AG09319 (cell line): ENCODE results near the gene KCNIP3.
"Not testable (repeated sequence)": the region's sequence is repeated elsewhere in the genome, so short reads cannot be mapped to it uniquely, and the experiment has no call there.

ENCODE experiments used
- DNase-seq: peaks from one replicate; pipeline ENCODE4 v3.0.0-alpha.2; 2010; ENCODE audit warnings: low read depth; ENCODE audit errors: extremely low read depth
- TF ChIP-seq, protein P1 (sequence below): IDR thresholded peaks from 2 replicates; pipeline ENCODE4 v1.5.1; 2011; ENCODE audit warnings: low read depth, mild to moderate bottlenecking, inconsistent platforms, low read length, moderate library complexity

The KCNIP3 gene

DNA sequence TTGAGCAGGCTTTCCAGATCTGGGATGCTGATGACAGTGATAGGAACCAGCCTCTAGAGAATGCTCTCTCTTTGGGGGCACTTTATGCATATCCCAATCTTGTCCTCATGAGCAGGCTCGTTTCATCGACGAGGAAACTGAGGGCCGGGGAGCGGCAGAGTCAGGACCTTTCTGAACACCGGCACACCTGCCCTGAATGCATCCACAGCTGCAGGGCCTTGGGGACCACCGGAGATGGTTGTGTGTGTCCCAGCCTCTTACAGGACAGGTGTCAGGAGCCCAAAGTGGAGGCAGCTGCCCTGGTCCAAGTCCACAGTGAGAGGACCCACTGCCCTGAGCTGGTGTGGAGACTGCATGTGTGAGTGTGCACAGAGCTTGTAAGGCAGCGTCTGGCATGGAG is 57.8 kb downstream of the KCNIP3 start:
- TF ChIP-seq, protein P1, sequence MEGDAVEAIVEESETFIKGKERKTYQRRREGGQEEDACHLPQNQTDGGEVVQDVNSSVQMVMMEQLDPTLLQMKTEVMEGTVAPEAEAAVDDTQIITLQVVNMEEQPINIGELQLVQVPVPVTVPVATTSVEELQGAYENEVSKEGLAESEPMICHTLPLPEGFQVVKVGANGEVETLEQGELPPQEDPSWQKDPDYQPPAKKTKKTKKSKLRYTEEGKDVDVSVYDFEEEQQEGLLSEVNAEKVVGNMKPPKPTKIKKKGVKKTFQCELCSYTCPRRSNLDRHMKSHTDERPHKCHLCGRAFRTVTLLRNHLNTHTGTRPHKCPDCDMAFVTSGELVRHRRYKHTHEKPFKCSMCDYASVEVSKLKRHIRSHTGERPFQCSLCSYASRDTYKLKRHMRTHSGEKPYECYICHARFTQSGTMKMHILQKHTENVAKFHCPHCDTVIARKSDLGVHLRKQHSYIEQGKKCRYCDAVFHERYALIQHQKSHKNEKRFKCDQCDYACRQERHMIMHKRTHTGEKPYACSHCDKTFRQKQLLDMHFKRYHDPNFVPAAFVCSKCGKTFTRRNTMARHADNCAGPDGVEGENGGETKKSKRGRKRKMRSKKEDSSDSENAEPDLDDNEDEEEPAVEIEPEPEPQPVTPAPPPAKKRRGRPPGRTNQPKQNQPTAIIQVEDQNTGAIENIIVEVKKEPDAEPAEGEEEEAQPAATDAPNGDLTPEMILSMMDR = no peak

DNA sequence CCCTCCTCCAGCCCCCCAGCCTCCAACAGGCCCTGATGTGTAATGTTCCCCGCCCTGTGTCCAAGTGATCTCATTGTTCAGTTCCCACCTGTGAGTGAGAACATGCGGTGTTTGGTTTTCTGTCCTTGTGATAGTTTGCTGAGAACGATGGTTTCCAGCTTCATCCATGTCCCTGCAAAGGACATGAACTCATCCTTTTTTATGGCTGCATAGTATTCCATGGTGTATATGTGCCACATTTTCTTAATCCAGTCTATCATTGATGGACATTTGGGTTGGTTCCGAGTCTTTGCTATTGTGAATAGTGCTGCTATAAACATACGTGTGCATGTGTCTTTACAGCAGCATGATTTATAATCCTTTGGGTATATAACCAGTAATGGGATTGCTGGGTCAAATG is 58.3 kb downstream of the KCNIP3 start:
- DNase-seq = not testable (repeated sequence)

More for the DNA sequence above, 57.8 kb downstream of the KCNIP3 start:
- DNase-seq = no peak

DNA sequence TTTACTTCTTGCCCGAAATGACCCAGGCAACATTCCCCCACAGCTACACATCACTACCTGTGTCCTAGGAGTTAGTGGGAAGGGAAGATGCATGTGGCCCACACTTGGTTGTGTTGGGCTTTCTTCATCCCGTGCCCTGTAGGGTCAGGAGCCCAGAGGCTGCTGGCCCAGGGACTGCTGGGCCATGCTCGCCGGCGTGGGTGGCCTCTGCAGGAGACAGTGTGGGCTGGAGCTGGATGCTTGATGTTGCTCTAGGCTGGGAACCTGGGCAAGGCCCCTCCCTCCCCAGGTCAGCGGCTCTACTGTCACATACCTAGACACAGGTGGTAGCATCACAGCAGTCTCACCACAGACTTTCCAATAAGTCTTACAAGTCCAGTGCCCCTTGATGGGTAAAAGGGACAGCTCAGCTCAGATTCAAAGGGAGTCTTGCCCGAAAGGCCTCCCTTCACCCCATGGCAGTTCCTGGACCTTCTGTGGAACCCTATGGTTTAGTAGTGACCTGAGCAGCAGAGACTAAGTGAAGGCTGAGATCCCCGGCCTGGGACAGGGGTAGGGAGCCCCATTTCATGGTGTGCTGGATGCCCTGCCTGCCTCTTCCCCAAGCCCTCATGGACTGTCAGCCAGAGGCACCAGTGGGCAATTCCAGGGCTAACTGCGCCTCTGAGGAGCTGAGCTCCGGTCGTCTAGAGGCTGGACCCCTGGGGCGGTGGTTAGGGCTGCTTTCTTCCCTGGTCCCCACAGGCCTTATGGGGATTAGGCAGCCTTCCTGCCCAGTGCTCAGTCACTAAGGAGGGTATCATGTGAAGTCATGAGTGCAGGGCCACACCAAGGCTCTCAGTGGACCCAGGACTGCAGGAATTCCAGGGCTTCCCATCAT is 59.9 kb downstream of the KCNIP3 start:
- no peak for DNase-seq
- TF ChIP-seq, protein P1 = no peak

DNA sequence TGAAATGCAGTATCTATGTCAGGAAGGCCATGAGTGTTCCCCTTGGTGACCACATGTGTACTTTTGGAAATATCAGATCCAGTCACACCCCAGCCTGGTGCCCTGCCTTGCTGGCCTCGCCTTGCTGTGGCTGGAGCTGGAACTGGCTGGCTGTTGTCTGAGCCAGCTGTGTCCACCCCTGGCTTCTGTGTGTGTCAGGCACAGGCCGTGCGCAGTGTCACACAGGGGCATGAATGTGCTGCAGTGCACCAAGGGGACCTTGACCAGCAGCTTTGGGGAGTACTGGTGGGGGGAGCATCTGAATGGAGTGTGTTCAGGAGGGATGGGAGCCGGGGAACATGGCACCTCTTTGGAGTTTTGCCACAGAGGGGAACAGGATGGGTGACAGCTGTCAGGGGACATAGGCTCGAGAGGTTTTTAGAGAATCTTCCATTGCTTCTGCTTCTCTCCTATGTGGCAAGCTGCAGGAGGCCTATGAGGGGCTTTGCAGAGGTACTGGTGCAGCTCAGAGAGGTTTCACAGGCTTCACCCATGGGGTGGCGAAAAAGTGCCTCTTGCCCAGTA is 60.7 kb downstream of the KCNIP3 start:
- no peak for DNase-seq
- TF ChIP-seq, protein P1 = no peak

DNA sequence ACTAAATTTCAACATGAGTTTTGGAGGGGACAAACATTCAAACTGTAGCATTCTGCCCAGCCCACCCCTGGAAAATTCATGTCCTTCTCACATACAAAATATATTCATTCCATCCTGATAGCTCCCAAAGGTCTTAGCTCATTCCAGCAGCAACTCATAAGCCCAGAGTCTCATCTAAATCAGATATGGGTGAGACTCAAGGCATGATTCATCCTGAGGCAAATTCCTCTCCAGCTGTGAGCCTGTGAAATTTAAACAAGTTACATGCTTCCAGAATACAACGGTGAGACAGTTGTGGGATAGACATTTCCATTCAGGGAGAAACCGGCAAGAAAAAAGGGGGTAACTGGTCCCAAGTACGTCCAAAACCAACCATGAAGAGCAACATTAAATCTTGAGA is 61.9 kb downstream of the KCNIP3 start:
- TF ChIP-seq, protein P1 = no peak
- DNase-seq = no peak

DNA sequence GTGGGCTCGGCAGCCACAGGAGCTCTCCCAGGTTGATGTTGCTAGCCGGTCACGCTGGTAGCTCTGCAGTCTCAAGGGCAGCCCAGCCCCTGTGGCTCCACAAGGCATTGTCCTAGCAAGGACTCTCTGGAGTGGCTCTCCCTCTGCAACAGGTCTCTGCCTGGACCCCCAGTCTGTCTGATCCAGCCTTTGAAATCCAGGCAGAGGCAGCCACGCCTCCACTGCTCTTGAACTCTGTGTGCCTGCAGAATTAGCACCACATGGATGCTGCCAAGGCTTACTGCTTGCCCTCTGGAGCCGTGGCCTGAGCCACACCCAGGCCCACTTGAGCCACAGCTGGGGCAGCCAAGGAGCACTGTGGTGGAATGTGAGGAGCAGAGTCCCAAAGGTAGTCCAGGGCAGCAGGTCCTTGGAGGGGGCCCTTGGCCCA is 62.4 kb downstream of the KCNIP3 start:
- no peak for DNase-seq
- TF ChIP-seq, protein P1 = no peak

DNA sequence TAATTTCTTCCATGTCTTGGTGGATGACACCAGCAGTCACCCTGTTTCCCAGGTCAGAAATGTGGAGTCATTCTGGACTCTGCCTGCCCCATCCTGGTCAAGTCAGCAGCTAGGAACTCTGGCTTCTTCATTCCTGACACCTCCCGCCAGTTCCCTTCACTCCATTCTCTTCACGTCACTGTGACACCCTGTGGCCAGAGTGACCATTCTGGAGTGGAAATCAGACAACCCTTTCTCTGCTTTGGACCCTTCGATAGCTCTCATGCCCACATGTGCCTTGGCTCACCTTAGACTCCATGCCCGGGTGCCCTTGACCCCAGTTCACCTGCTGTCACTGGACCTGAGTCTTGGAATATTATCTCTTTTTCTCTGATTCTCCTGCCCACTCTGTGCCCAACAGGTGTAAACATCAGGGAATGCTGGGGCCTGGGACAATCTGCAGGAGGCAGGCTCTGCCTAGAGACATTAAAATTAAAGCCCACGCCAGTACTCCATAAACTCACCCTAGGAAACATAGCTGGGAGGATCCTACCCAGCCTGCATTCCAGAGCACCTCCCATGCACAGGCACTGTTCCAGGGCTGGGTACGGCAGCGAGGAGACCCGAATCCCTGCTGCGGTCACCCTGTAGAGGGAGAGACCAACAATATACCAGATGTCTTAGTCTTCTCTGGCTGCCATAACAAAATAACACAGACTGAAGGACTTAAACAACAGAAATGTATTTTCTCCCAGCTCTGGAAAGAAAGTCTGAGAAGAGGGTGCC is 64.3 kb downstream of the KCNIP3 start:
- TF ChIP-seq, protein P1 = no peak
- DNase-seq = no peak
